ENCODE data around the gene TMEM18. TPM values are rescaled to one million over a fixed set of nuclear protein-coding genes. Genes with fewer than 3 reads are reported as not detected.
A peak's percentile ranks its signal among the peaks of the same experiment; 100 is the strongest.

Gene TMEM18
- total RNA-seq, 1 donor from 2014 or later: 19.3 TPM

- Mint-ChIP-seq H3K4me3 (ENCODE audit: low read depth) (no peak overlapping the region), H3K27me3 (no peaks in the 10 kb centered on the region), H3K4me1 (ENCODE audit: low read depth) (no peaks in the 10 kb centered on the region), H3K9me3 (ENCODE audit: low read depth) (peaks cover 10% of the 10 kb centered on the region), H3K27ac (no peak overlapping the region), H3K36me3 (ENCODE audit: insufficient read depth) (peaks cover 47% of the 10 kb centered on the region)
- TF ChIP-seq, protein P1, sequence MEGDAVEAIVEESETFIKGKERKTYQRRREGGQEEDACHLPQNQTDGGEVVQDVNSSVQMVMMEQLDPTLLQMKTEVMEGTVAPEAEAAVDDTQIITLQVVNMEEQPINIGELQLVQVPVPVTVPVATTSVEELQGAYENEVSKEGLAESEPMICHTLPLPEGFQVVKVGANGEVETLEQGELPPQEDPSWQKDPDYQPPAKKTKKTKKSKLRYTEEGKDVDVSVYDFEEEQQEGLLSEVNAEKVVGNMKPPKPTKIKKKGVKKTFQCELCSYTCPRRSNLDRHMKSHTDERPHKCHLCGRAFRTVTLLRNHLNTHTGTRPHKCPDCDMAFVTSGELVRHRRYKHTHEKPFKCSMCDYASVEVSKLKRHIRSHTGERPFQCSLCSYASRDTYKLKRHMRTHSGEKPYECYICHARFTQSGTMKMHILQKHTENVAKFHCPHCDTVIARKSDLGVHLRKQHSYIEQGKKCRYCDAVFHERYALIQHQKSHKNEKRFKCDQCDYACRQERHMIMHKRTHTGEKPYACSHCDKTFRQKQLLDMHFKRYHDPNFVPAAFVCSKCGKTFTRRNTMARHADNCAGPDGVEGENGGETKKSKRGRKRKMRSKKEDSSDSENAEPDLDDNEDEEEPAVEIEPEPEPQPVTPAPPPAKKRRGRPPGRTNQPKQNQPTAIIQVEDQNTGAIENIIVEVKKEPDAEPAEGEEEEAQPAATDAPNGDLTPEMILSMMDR (IDR thresholded peaks at IDR 0.05; ENCODE audit: unreplicated experiment): no peak
- DNase-seq (ENCODE audit: low spot score, unreplicated experiment): no peak
These were observed 9.2 kb downstream of the TMEM18 start for GRCh38 chr2:668000-668398.

DNA sequence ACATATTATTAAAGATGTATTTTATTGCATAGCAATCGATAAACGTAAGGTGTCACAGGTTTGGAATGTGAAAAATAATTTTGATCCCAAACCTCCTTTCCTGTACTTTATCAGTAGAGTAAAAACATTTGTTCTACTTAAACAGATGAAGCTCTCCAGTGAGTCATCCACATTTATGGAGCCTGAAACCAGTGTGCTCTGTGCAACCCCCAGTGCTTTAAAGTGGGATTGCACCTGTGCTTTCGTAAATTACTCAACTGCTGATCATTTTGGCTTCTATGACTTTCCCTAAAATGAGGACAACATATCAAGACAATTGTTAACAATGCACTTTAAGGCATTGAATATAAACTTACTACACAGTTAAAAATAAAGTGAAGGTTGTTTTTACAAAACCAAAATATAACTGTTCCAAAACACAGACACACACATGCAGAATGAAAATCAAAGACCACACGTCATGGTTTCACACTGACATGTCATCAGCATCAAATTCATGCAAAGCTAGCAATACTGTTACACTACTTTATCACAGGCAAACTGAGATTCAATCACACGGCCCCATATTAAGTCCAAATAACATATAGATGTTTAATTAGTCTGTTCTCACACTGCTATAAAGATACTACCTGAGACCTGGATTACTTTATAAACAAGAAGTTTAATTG, 9.7 kb downstream of the TMEM18 start:
- TF ChIP-seq, protein P1 (IDR thresholded peaks at IDR 0.05; ENCODE audit: unreplicated experiment): peak; percentile 56
- H3K4me1 Mint-ChIP-seq (ENCODE audit: low read depth): no peaks in the 10 kb centered on the region
- no peak overlapping the region for H3K27ac Mint-ChIP-seq
- H3K27me3 Mint-ChIP-seq: no peaks in the 10 kb centered on the region
- peaks cover 10% of the 10 kb centered on the region for H3K9me3 Mint-ChIP-seq (ENCODE audit: low read depth)
- H3K36me3 Mint-ChIP-seq (ENCODE audit: insufficient read depth): peaks cover 50% of the 10 kb centered on the region
- H3K4me3 Mint-ChIP-seq (ENCODE audit: low read depth): no peak overlapping the region
- DNase-seq (ENCODE audit: low spot score, unreplicated experiment): no peak

- H3K27ac Mint-ChIP-seq: no peak overlapping the region
- H3K4me1 Mint-ChIP-seq (ENCODE audit: low read depth): no peaks in the 10 kb centered on the region
- peaks cover 50% of the 10 kb centered on the region for H3K36me3 Mint-ChIP-seq (ENCODE audit: insufficient read depth)
- TF ChIP-seq, protein P1 (IDR thresholded peaks at IDR 0.05; ENCODE audit: unreplicated experiment): no peak
- DNase-seq (ENCODE audit: low spot score, unreplicated experiment): no peak
- H3K9me3 Mint-ChIP-seq (ENCODE audit: low read depth): peaks cover 10% of the 10 kb centered on the region
- no peak overlapping the region for H3K4me3 Mint-ChIP-seq (ENCODE audit: low read depth)
- peaks cover 2% of the 10 kb centered on the region for H3K27me3 Mint-ChIP-seq
These were observed 10.8 kb downstream of the TMEM18 start for GRCh38 chr2:666441-666840.

DNA sequence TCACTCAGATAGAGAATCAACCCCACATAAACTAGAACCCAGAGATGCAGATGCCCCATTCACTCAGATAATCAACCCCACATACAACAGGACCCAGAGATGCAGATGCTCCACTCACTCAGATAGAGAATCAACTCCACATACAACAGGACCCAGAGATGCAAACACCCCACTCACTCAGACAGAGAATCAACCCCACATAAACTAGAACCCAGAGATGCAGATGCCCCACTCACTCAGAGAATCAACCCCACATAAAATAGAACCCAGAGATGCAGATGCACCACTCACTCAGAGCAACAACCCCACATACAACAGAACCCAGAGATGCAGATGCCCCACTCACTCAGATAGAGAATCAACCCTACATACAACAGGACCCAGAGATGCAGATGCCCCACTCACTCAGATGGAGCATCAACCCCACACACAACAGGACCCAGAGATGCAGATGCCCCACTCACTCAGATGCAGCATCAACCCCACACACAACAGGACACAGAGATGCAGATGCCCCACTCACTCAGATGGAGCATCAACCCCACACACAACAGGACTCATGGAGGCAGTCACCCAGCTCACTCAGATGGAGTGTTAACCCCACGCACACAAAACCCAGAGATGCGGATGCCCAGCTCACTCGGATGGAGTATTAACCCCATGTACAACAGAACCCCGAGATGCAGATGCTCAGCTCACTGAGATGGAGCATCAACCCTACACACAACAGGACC, 11.7 kb downstream of the TMEM18 start:
- TF ChIP-seq, protein P1 (IDR thresholded peaks at IDR 0.05; ENCODE audit: unreplicated experiment): no peak
- Mint-ChIP-seq H3K27me3 (peaks cover 7% of the 10 kb centered on the region), H3K36me3 (ENCODE audit: insufficient read depth) (peaks cover 46% of the 10 kb centered on the region), H3K4me3 (ENCODE audit: low read depth) (no peak overlapping the region), H3K4me1 (ENCODE audit: low read depth) (no peaks in the 10 kb centered on the region), H3K27ac (no peak overlapping the region), H3K9me3 (ENCODE audit: low read depth) (peaks cover 10% of the 10 kb centered on the region)
- no peak for DNase-seq (ENCODE audit: low spot score, unreplicated experiment)

- H3K27ac Mint-ChIP-seq: no peak overlapping the region
- H3K27me3 Mint-ChIP-seq: peaks cover 17% of the 10 kb centered on the region
- no peak for DNase-seq (ENCODE audit: low spot score, unreplicated experiment)
- H3K9me3 Mint-ChIP-seq (ENCODE audit: low read depth): peaks cover 10% of the 10 kb centered on the region
- H3K36me3 Mint-ChIP-seq (ENCODE audit: insufficient read depth): peaks cover 38% of the 10 kb centered on the region
- TF ChIP-seq, protein P1 (IDR thresholded peaks at IDR 0.05; ENCODE audit: unreplicated experiment): no peak
- no peak overlapping the region for H3K4me3 Mint-ChIP-seq (ENCODE audit: low read depth)
- no peaks in the 10 kb centered on the region for H3K4me1 Mint-ChIP-seq (ENCODE audit: low read depth)
These were observed 13.1 kb downstream of the TMEM18 start for GRCh38 chr2:664063-664462.

Data from progenitor cell of endocrine pancreas (in vitro differentiated cells).